ENCODE results near the gene CCR2.
A peak's percentile ranks its signal among the peaks of the same experiment; 100 is the strongest.

CCR2 gene

DNA sequence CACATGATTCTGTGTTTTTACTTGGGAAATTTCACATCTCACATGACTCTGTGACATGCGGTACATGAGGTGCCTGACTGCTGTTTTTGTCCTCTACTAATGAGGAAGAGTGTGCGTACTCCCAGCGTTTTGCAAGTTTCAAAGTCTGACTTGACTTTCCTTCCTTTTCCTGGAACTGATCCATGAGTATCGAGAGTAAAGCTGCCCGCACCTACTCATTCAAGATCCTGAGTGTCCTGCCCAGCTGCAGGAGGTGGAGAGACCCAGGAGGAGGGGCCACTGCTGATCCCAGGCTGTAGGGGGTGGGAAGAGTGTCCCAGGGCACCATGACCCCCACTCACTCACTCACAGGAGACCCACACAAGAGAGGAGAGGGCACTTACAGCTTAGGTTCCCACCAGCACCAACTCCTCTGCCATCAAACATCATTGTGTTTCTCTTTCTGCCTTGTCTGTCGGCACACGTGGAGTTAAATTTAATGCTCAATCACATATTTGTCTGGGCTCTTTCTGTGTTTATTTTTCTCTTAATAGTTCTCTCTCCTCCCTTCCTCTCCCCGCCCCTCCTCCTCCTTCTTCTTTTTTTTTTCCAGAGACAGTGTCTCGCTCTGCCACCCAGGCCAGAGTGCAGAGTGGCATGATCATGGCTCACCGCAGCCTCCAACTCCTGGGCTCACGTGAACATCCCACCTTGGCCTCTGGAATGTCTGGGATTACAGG, 51.5 kb downstream of the CCR2 start:
- no peak for DNase-seq

DNA sequence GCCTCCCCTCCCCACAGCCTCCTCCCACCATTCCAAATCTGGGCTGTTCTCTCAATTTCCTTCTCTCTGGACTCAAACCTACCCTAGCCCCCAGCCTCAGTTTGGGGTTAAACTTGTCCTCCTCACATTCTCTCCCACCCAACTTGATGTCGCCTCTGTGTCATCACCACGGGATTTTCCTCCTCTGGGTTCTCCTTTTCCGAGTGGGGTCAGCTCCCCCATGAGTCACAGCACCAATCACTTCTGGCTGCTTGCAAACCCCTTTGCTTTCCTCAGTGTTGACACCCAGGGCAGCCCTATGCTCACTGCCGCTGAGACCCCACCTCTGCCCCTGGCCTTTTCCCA, 52.5 kb downstream of the CCR2 start:
- DNase-seq: no peak

DNA sequence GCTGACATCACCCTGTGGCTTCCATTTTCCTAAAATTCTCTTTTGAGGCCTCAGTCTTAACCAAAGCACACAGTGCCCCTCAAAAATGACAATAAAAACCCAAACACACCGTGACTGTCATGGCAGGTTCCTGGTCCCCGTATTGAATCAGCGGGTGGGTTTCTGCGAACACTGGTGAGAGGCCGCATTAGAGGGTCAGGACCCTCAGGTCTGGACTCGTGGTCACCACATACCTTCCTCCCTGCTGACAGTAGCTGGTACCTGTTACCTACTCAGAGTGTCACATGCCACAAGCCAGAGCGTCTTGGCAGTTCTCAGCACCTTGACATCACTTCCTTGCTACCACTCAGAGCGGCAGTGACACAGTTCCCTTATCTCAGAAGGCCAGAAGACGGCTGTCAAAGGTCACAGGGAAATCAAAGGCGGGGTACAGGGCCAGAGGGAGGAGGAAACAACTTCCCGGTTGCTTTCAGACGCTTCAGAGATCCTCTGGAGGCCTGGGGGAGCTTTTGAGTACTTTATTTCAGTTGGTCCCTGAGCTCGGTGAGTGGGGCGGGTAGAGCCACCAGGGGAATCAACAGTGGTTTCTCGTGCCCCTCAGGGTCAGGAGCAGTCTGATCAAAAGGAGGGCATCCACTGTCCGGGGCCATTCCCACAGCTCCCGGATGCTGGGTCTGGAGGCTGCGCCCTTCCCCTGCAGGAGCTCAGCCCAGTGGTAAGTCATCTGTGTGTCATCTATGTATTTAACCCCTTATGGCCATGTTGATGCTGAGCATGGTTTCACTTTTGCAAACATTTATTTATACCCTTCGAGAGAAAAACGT, 53.1 kb downstream of the CCR2 start, which contains the start of the genes CCR5AS and CCRL2:
CCR5AS (minus strand) TSS at position 279 of the 824 bp plus-strand sequence.
CCRL2 (plus strand) TSS at position 472 of the 824 bp plus-strand sequence. CDS start 821 bp downstream, outside the sequence.
- DNase-seq: peak; percentile 40

DNA sequence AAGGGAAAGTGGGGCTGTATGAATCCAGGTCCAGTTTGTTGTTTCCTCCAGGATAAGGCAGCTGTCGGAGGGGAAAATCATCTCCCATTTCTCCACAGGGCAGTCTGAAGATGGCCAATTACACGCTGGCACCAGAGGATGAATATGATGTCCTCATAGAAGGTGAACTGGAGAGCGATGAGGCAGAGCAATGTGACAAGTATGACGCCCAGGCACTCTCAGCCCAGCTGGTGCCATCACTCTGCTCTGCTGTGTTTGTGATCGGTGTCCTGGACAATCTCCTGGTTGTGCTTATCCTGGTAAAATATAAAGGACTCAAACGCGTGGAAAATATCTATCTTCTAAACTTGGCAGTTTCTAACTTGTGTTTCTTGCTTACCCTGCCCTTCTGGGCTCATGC, 54.1 kb downstream of the CCR2 start:
- DNase-seq: no peak

DNA sequence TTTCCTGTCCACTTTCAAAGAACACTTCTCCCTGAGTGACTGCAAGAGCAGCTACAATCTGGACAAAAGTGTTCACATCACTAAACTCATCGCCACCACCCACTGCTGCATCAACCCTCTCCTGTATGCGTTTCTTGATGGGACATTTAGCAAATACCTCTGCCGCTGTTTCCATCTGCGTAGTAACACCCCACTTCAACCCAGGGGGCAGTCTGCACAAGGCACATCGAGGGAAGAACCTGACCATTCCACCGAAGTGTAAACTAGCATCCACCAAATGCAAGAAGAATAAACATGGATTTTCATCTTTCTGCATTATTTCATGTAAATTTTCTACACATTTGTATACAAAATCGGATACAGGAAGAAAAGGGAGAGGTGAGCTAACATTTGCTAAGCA, 54.9 kb downstream of the CCR2 start:
- no peak for DNase-seq

DNA sequence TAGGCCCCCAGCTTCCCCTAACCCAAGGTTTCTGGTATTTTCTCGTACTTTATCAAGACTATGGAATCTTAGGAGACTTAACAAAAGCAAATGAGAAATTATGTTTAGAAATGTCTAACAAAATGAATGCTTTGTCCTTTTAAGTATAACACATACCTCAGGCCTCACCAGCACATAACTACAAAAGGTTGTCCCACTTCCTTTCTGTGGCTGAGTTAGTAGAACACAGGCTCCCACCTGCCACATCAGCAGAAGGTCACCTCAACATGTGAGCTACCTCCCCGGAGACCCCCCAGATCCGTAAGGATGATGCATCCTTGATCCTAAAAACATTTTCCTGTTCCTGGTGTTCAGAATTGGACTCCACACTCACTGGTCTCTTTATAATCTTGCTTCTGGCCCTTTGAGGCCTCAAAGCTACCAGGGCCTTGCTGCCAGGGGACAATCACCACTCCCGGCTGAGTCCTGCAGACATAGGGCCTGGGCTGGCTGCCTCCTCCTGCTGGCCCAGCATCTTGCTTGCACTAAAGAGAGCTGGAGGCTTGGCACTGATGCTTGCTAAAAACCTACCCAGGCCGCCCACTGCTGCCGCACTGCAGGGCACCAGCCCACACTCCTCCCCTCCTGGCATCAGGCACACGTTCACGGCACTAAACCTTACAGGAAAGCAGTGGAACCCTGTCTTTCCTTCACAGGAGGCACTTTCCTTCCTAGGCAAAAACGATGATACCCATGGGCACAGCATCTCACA, 56.0 kb downstream of the CCR2 start:
- DNase-seq: no peak
